HepG2 (cell line): ENCODE results near the gene ZBTB9. TPM values are rescaled to one million over a fixed set of nuclear protein-coding genes. Genes with fewer than 3 reads are reported as not detected.

Source experiments
- EZH2 ChIP-seq: conservative IDR thresholded peaks from 2 replicates; pipeline ENCODE4 v1.6.1; 2012; ENCODE audit warnings: mild to moderate bottlenecking, low read depth, low read length, moderate library complexity
- RBM39 ChIP-seq: fragments of 200-400 bp; formaldehyde crosslinking; IDR thresholded peaks from one replicate; pipeline ENCODE4 v1.6.1; 2018; ENCODE audit warnings: antibody characterized with exemption, mild to moderate bottlenecking, low read depth, low read length; ENCODE audit not compliant: poor library complexity, severe bottlenecking
- TAF15 ChIP-seq: fragments of 200-400 bp; formaldehyde crosslinking; IDR thresholded peaks from one replicate; pipeline ENCODE4 v1.6.1; 2018; ENCODE audit warnings: mild to moderate bottlenecking, low read depth, low read length; ENCODE audit not compliant: poor library complexity, severe bottlenecking
- TEAD3 ChIP-seq: optimal IDR thresholded peaks from 2 replicates; pipeline ENCODE3; 2016; ENCODE audit warnings: borderline replicate concordance
- ZNF180 ChIP-seq: sonication (generic); formaldehyde crosslinking; IDR thresholded peaks from 2 replicates; pipeline ENCODE4 v1.4.0; 2020; ENCODE audit warnings: low read depth, missing genetic modification reagents, borderline replicate concordance
- ZNF296 ChIP-seq: sonication (generic); formaldehyde crosslinking; conservative IDR thresholded peaks from 2 replicates; pipeline ENCODE4 v1.5.0; 2020; ENCODE audit warnings: mild to moderate bottlenecking, missing genetic modification reagents
- ZNF549 ChIP-seq: sonication (generic); formaldehyde crosslinking; IDR thresholded peaks from 2 replicates; pipeline ENCODE4 v1.5.0; 2020; ENCODE audit warnings: missing genetic modification reagents
- ZNF619 ChIP-seq: sonication (generic); formaldehyde crosslinking; IDR thresholded peaks from 2 replicates; pipeline ENCODE4 v1.4.0; 2020; ENCODE audit warnings: mild to moderate bottlenecking, missing genetic modification reagents
- ZNF746 ChIP-seq: sonication (generic); formaldehyde crosslinking; IDR thresholded peaks from 2 replicates; pipeline ENCODE4 v1.8.0; 2022; ENCODE audit warnings: mild to moderate bottlenecking, missing genetic modification reagents
- polyA plus RNA-seq, 8 experiments: library from polyadenylated mRNA; depleted of rRNA in 3 of 8; stranded (reverse) in 7 of 8; unstranded in 1 of 8; fragments of >200 nt; fragmentation: Illumina TruSeq in 4 of 8; extraction: Trizol in 4 of 8; gene quantifications; 2 replicates each; pipeline versions ENCODE4 v1.2.1 to v1.2.3, GENCODE V29; 2011 to 2016; ENCODE audit warnings: low read depth in 4 of 8, missing spikeins in 1 of 8, mixed read lengths in 1 of 8; ENCODE audit not compliant: insufficient read depth in 1 of 8
- total RNA-seq, 5 experiments: library from RNA; depleted of rRNA; stranded (reverse); fragments of >200 nt; fragmentation: Illumina TruSeq; extraction: Trizol; gene quantifications; 2 replicates each; pipeline ENCODE4 v1.2.3, GENCODE V29; 2016; ENCODE audit warnings: low read depth in 1 of 5
- TF ChIP-seq, protein P1 (sequence below), 2 experiments: fragments of 450-650 bp in 1 of 2; sonication (generic) in 1 of 2; formaldehyde crosslinking in 1 of 2; IDR thresholded peaks; 2 replicates each; pipeline versions ENCODE4 v1.6.1 to v1.8.0; 2016 to 2022; ENCODE audit warnings: antibody characterized with exemption in 1 of 2, mild to moderate bottlenecking in 1 of 2, missing genetic modification reagents in 1 of 2
- TF ChIP-seq, protein P2 (sequence below): sonication (generic); formaldehyde crosslinking; IDR thresholded peaks from 2 replicates; pipeline ENCODE4 v1.4.0; 2020; ENCODE audit warnings: missing genetic modification reagents, borderline replicate concordance
- TF ChIP-seq, protein P3 (sequence below), 2 experiments: sonication (generic) in 1 of 2; formaldehyde crosslinking in 1 of 2; IDR thresholded peaks; 2 replicates each; pipeline versions ENCODE4 v1.5.1 to v1.6.1; 2011 to 2020; ENCODE audit warnings: borderline replicate concordance in 1 of 2, low read depth in 1 of 2, low read length in 1 of 2, mild to moderate bottlenecking in 1 of 2, missing genetic modification reagents in 1 of 2, moderate library complexity in 1 of 2
- TF ChIP-seq, protein P4 (sequence below): sonication (generic); IDR thresholded peaks from 2 replicates; pipeline ENCODE4 v1.6.1; 2016; ENCODE audit warnings: low read depth, borderline replicate concordance

ZBTB9 gene
- total and polyA plus RNA-seq, 2 of the 13 experiments (the other 11 are each of a cell fraction or from before 2014, with no cell fraction given), result 5.3 to 9.2 TPM

DNA sequence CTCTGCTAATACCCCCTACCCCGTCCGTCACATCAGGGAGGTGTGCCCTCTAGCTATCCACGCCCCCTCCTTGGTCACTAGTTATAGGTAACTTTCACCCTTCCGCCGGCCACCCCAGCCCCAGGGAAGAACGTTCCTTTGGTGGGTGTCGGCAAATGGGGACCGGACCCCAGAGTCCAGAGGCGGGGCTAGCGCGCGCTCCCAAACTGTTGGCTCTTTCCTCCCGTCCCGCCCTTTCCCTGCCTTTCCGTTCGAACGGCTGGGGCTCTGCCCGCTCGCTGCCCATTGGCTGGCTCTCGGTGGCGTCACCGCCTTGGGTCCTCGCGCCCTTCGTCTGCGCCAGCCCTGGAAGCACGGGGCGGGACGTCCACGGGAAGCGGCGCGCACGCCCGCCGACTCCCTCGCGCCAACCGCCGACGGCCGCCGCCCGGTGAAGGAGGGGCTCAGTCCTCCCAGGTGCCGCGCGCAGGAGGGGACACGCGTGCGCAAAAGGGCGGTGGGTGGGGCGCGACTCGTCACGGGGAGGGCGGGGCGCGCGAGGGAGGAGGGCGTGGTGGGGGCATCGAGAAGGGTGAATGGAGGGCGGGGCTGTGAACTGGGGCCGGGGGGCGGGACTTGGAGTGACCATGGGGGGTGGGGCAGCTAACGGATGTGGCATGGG is 44.2 kb upstream of the ZBTB9 start (continued):
- TF ChIP-seq ZNF180 (CRISPR knock-in tag), result no peak
- TF ChIP-seq, protein P1, sequence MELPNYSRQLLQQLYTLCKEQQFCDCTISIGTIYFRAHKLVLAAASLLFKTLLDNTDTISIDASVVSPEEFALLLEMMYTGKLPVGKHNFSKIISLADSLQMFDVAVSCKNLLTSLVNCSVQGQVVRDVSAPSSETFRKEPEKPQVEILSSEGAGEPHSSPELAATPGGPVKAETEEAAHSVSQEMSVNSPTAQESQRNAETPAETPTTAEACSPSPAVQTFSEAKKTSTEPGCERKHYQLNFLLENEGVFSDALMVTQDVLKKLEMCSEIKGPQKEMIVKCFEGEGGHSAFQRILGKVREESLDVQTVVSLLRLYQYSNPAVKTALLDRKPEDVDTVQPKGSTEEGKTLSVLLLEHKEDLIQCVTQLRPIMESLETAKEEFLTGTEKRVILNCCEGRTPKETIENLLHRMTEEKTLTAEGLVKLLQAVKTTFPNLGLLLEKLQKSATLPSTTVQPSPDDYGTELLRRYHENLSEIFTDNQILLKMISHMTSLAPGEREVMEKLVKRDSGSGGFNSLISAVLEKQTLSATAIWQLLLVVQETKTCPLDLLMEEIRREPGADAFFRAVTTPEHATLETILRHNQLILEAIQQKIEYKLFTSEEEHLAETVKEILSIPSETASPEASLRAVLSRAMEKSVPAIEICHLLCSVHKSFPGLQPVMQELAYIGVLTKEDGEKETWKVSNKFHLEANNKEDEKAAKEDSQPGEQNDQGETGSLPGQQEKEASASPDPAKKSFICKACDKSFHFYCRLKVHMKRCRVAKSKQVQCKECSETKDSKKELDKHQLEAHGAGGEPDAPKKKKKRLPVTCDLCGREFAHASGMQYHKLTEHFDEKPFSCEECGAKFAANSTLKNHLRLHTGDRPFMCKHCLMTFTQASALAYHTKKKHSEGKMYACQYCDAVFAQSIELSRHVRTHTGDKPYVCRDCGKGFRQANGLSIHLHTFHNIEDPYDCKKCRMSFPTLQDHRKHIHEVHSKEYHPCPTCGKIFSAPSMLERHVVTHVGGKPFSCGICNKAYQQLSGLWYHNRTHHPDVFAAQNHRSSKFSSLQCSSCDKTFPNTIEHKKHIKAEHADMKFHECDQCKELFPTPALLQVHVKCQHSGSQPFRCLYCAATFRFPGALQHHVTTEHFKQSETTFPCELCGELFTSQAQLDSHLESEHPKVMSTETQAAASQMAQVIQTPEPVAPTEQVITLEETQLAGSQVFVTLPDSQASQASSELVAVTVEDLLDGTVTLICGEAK (IDR thresholded peaks at IDR 0.05), result no peak
- TF ChIP-seq, protein P1 (CRISPR knock-in tag; IDR thresholded peaks at IDR 0.05), result peak; percentile 84
- TF ChIP-seq ZNF296, result no peak
- TF ChIP-seq, protein P2, sequence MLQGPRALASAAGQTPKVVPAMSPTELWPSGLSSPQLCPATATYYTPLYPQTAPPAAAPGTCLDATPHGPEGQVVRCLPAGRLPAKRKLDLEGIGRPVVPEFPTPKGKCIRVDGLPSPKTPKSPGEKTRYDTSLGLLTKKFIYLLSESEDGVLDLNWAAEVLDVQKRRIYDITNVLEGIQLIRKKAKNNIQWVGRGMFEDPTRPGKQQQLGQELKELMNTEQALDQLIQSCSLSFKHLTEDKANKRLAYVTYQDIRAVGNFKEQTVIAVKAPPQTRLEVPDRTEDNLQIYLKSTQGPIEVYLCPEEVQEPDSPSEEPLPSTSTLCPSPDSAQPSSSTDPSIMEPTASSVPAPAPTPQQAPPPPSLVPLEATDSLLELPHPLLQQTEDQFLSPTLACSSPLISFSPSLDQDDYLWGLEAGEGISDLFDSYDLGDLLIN (CRISPR knock-in tag), result peak; percentile 98; the same call in 1 of the 2 replicates
- TF ChIP-seq, protein P3, sequence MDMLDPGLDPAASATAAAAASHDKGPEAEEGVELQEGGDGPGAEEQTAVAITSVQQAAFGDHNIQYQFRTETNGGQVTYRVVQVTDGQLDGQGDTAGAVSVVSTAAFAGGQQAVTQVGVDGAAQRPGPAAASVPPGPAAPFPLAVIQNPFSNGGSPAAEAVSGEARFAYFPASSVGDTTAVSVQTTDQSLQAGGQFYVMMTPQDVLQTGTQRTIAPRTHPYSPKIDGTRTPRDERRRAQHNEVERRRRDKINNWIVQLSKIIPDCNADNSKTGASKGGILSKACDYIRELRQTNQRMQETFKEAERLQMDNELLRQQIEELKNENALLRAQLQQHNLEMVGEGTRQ (IDR thresholded peaks at IDR 0.05; ENCODE audit: low read depth, low read length), result no peak
- TF ChIP-seq, protein P3 (CRISPR knock-in tag; IDR thresholded peaks at IDR 0.05; ENCODE audit: borderline replicate concordance), result no peak; the same call in 1 of the 2 replicates
- peak; percentile 88 for TF ChIP-seq RBM39
- TF ChIP-seq TAF15, result peak; percentile 81
- no peak for TF ChIP-seq EZH2
- peak; percentile 90; the same call in 1 of the 2 replicates for TF ChIP-seq ZNF619 (CRISPR knock-in tag)
- TF ChIP-seq ZNF549 (CRISPR knock-in tag), result no peak
- peak; percentile 81 for TF ChIP-seq TEAD3 (CRISPR knock-in tag)
- peak; percentile 91; the same call in 1 of the 2 replicates for TF ChIP-seq ZNF746 (CRISPR knock-in tag)
- TF ChIP-seq, protein P4, sequence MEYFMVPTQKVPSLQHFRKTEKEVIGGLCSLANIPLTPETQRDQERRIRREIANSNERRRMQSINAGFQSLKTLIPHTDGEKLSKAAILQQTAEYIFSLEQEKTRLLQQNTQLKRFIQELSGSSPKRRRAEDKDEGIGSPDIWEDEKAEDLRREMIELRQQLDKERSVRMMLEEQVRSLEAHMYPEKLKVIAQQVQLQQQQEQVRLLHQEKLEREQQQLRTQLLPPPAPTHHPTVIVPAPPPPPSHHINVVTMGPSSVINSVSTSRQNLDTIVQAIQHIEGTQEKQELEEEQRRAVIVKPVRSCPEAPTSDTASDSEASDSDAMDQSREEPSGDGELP, result peak; percentile 25; the same call in 1 of the 2 replicates
